ENCODE data around the gene CTXN3.

GRCh38 chr5:127639828-127640227 lies 9.1 kb upstream of the CTXN3 start:
- TF ChIP-seq CTCF (optimal IDR thresholded peaks at IDR 0.05 in 1 of 3, IDR thresholded peaks at IDR 0.05 in 1 of 3, conservative IDR thresholded peaks at IDR 0.05 in 1 of 3; ENCODE audit: extremely low read depth in 1 of 3, insufficient read depth in 2 of 3, low read length in 3 of 3): no peak
- TF ChIP-seq EZH2 (IDR thresholded peaks at IDR 0.05; ENCODE audit: low read length): no peak
